Neuron (in vitro differentiated cells): ENCODE measurements around the gene NPHP4.
"Not testable (repeated sequence)": the region's sequence is repeated elsewhere in the genome, so short reads cannot be mapped to it uniquely, and the experiment has no call there.

ENCODE experiments used
- H2AFZ ChIP-seq: one replicate; pipeline ENCODE4 v1.6.1; 2013; ENCODE audit warnings: low read depth, mild to moderate bottlenecking, inconsistent platforms, low read length, moderate library complexity
- H3K27me3 ChIP-seq: one replicate; pipeline ENCODE4 v1.6.1; 2013; ENCODE audit warnings: low read length; ENCODE audit not compliant: insufficient read depth
- H3K36me3 ChIP-seq: one replicate; pipeline ENCODE4 v1.6.1; 2013; ENCODE audit warnings: low read length; ENCODE audit not compliant: insufficient read depth
- H3K4me1 ChIP-seq: one replicate; pipeline ENCODE4 v1.6.1; 2013; ENCODE audit warnings: low read length; ENCODE audit not compliant: insufficient read depth
- H3K4me3 ChIP-seq: 2 replicates; pipeline ENCODE4 v1.5.1; 2013; ENCODE audit warnings: mild to moderate bottlenecking, low read length, moderate library complexity
- H3K9me3 ChIP-seq: one replicate; pipeline ENCODE4 v1.6.1; 2013; ENCODE audit warnings: low read length

Gene NPHP4

GRCh38 chr1:5922700-5923330, 69.4 kb downstream of the NPHP4 start:
- H3K27me3 ChIP-seq, H3K9me3 ChIP-seq, H3K4me3 ChIP-seq, H2AFZ ChIP-seq, H3K4me1 ChIP-seq: not testable (repeated sequence)
- H3K36me3 ChIP-seq = peaks cover 15% of the 10 kb centered on the region

- no peak overlapping the region for H3K4me3 ChIP-seq
- no peaks in the 10 kb centered on the region for H3K4me1 ChIP-seq
- peaks cover 6% of the 10 kb centered on the region for H3K36me3 ChIP-seq
- no peak overlapping the region for H2AFZ ChIP-seq
- H3K27me3 ChIP-seq = no peaks in the 10 kb centered on the region
- H3K9me3 ChIP-seq = peaks cover 2% of the 10 kb centered on the region
Observed at GRCh38 chr1:5921671-5922070, 70.6 kb downstream of the NPHP4 start.

- no peak overlapping the region for H2AFZ ChIP-seq
- no peaks in the 10 kb centered on the region for H3K27me3 ChIP-seq
- H3K4me1 ChIP-seq = no peaks in the 10 kb centered on the region
- no peak overlapping the region for H3K4me3 ChIP-seq
- H3K9me3 ChIP-seq = peaks cover 2% of the 10 kb centered on the region
- peaks cover 5% of the 10 kb centered on the region for H3K36me3 ChIP-seq
Observed at GRCh38 chr1:5921129-5921528, 71.1 kb downstream of the NPHP4 start.

- Histone ChIP-seq H2AFZ (no peak overlapping the region), H3K4me3 (no peak overlapping the region), H3K9me3 (peaks cover 2% of the 10 kb centered on the region), H3K27me3 (no peaks in the 10 kb centered on the region), H3K36me3 (no peaks in the 10 kb centered on the region), H3K4me1 (peaks cover 3% of the 10 kb centered on the region)
Observed at GRCh38 chr1:5920201-5920600, 72.0 kb downstream of the NPHP4 start.

- no peaks in the 10 kb centered on the region for H3K27me3 ChIP-seq
- H3K9me3 ChIP-seq = peaks cover 2% of the 10 kb centered on the region
- H2AFZ ChIP-seq = no peak overlapping the region
- no peak overlapping the region for H3K4me3 ChIP-seq
- H3K36me3 ChIP-seq = no peaks in the 10 kb centered on the region
- H3K4me1 ChIP-seq = peaks cover 8% of the 10 kb centered on the region
Observed at GRCh38 chr1:5918275-5918649, 74.0 kb downstream of the NPHP4 start.

- H3K4me1 ChIP-seq = peaks cover 8% of the 10 kb centered on the region
- H3K27me3 ChIP-seq = no peaks in the 10 kb centered on the region
- no peaks in the 10 kb centered on the region for H3K36me3 ChIP-seq
- peaks cover 2% of the 10 kb centered on the region for H3K9me3 ChIP-seq
- no peak overlapping the region for H3K4me3 ChIP-seq
- no peak overlapping the region for H2AFZ ChIP-seq
Observed at GRCh38 chr1:5917591-5918274, 74.5 kb downstream of the NPHP4 start.

GRCh38 chr1:5917281-5917590, 75.0 kb downstream of the NPHP4 start:
- H3K4me3 ChIP-seq = no peak overlapping the region
- peaks cover 8% of the 10 kb centered on the region for H3K4me1 ChIP-seq
- H3K27me3 ChIP-seq = no peaks in the 10 kb centered on the region
- H2AFZ ChIP-seq = no peak overlapping the region
- H3K9me3 ChIP-seq = peaks cover 2% of the 10 kb centered on the region
- H3K36me3 ChIP-seq = no peaks in the 10 kb centered on the region

- Histone ChIP-seq H3K4me3 (no peak overlapping the region), H2AFZ (no peak overlapping the region)
Observed at GRCh38 chr1:5916572-5917280, 75.5 kb downstream of the NPHP4 start.

GRCh38 chr1:5915587-5916571, 76.3 kb downstream of the NPHP4 start:
- Histone ChIP-seq H3K4me1 (peaks cover 8% of the 10 kb centered on the region), H3K4me3 (no peak overlapping the region), H3K9me3 (peaks cover 2% of the 10 kb centered on the region), H3K27me3 (no peaks in the 10 kb centered on the region), H3K36me3 (peaks cover 3% of the 10 kb centered on the region), H2AFZ (no peak overlapping the region)

More at GRCh38 chr1:5916572-5917280, 75.5 kb downstream of the NPHP4 start:
- no peaks in the 10 kb centered on the region for H3K27me3 ChIP-seq
- H3K9me3 ChIP-seq = peaks cover 2% of the 10 kb centered on the region
- no peaks in the 10 kb centered on the region for H3K36me3 ChIP-seq
- peaks cover 8% of the 10 kb centered on the region for H3K4me1 ChIP-seq

GRCh38 chr1:5914676-5915365, 77.4 kb downstream of the NPHP4 start:
- Histone ChIP-seq H2AFZ (no peak overlapping the region), H3K9me3 (no peaks in the 10 kb centered on the region), H3K4me1 (peaks cover 8% of the 10 kb centered on the region), H3K27me3 (no peaks in the 10 kb centered on the region), H3K36me3 (peaks cover 3% of the 10 kb centered on the region), H3K4me3 (no peak overlapping the region)

GRCh38 chr1:5913876-5914275, 78.3 kb downstream of the NPHP4 start:
- Histone ChIP-seq H2AFZ (no peak overlapping the region), H3K27me3 (no peaks in the 10 kb centered on the region), H3K4me3 (no peak overlapping the region)

GRCh38 chr1:5913078-5913845, 79.0 kb downstream of the NPHP4 start:
- no peak overlapping the region for H3K4me3 ChIP-seq

More at GRCh38 chr1:5913876-5914275, 78.3 kb downstream of the NPHP4 start:
- peaks cover 8% of the 10 kb centered on the region for H3K4me1 ChIP-seq
- peaks cover 3% of the 10 kb centered on the region for H3K36me3 ChIP-seq
- H3K9me3 ChIP-seq = no peaks in the 10 kb centered on the region

More at GRCh38 chr1:5913078-5913845, 79.0 kb downstream of the NPHP4 start:
- no peak overlapping the region for H2AFZ ChIP-seq
- H3K36me3 ChIP-seq = peaks cover 3% of the 10 kb centered on the region
- H3K27me3 ChIP-seq = no peaks in the 10 kb centered on the region
- H3K4me1 ChIP-seq = peaks cover 8% of the 10 kb centered on the region
- H3K9me3 ChIP-seq = no peaks in the 10 kb centered on the region
